Breast epithelium (tissue), 4 donors: ENCODE measurements around the gene FOXC1. TPM values are rescaled to one million over a fixed set of nuclear protein-coding genes. Genes with fewer than 3 reads are reported as not detected.

Experiments
- DNase-seq, 2 donors: peaks; one replicate each; pipeline ENCODE4 v3.0.0-alpha.2; 2019; ENCODE audit warnings: low spot score in 2 of 2
- H3K27ac ChIP-seq, 2 donors: fragments of 200-600 bp; sonication (generic) in 1 of 2; one replicate each; pipeline ENCODE4 v1.5.1; 2016 to 2019; ENCODE audit warnings: mild to moderate bottlenecking in 1 of 2
- H3K27me3 ChIP-seq, 2 donors: fragments of 200-600 bp; sonication (generic) in 1 of 2; one replicate each; pipeline versions ENCODE4 v1.5.1 to v1.6.0; 2017 to 2019; ENCODE audit warnings: control low read depth in 1 of 2, mild to moderate bottlenecking in 1 of 2
- H3K36me3 ChIP-seq: fragments of 200-600 bp; one replicate; pipeline ENCODE4 v1.5.1; 2019
- H3K4me1 ChIP-seq, 2 donors: fragments of 200-600 bp; sonication (generic); one replicate each; pipeline ENCODE4 v1.5.1; 2016 to 2019; ENCODE audit warnings: control low read depth in 1 of 2
- H3K4me3 ChIP-seq, 3 donors: fragments of 200-600 bp; sonication (generic); 1 replicate in 2 of 3; 2 replicates in 1 of 3; pipeline ENCODE4 v1.5.1; 2016 to 2019; ENCODE audit warnings: mild to moderate bottlenecking in 3 of 3, moderate library complexity in 2 of 3
- H3K9me3 ChIP-seq, 2 donors: fragments of 200-600 bp; sonication (generic) in 1 of 2; one replicate each; pipeline ENCODE4 v1.5.1; 2016 to 2019; ENCODE audit warnings: control low read depth in 1 of 2
- CTCF ChIP-seq, 3 donors: fragments of 450-650 bp; IDR thresholded peaks; one replicate each; pipeline ENCODE4 v1.5.1; 2016 to 2017; ENCODE audit warnings: antibody characterized with exemption in 3 of 3, mild to moderate bottlenecking in 3 of 3, moderate library complexity in 3 of 3
- POLR2A ChIP-seq: fragments of 450-650 bp; IDR thresholded peaks from one replicate; pipeline ENCODE4 v1.6.1; 2016; ENCODE audit warnings: antibody characterized with exemption, mild to moderate bottlenecking, moderate library complexity
- POLR2AphosphoS5 ChIP-seq, 3 donors: sonication (generic); formaldehyde crosslinking; IDR thresholded peaks; one replicate each; pipeline ENCODE4 v1.6.1; 2017; ENCODE audit warnings: antibody characterized with exemption in 3 of 3
- intact Hi-C: fragments of 100-400 bp; cut with DNase I; formaldehyde crosslinking; loops from one replicate; pipeline ENCODE4 v1.15.1; 2023; ENCODE audit warnings: low total_unique reads
- total RNA-seq, 3 donors: library from RNA; depleted of rRNA; stranded (reverse); fragments of >200 nt; gene quantifications; one replicate each; pipeline ENCODE4 v1.1.0, GENCODE V29; 2016

Gene FOXC1
- total RNA-seq, 3 donors from 2014 or later = 3.7 to 13.2 (median 7.5) TPM

DNA sequence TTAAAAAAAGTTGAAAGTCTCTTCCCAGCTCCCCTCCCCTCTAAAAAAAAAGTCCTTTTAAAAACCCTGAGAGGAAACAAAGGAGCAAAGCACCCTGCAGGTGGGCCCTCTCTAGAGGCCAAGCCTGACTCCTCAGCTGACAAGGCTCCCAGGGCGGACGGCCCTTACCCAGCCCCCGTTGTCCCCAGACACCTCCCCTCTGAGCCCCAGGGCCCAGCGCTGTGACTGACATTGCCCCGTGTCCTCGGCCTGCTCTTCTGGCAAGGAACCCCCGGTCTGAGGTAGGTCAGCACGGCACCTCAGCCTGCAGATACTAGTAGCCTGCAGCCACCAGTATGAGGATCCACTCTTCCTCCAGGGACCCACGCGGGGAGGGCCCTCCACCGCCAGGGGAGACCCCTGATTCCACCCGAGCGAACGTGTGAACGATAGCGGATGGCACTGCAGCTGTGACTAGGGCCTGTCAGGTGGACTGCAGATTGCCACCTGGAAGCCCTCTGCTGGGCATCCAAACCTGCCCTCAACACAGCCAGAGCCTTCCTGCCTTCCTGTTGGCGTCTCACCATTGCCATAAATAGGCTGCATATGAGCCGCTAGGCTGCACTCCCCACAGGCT lies 34.2 kb downstream of the FOXC1 start:
- H3K27ac ChIP-seq = no peak overlapping the region
- no peaks in the 10 kb centered on the region for H3K9me3 ChIP-seq
- no peak for DNase-seq
- intact Hi-C loops = loop anchor here (10.0 kb wide), 1 partner anchor 1761 kb away; no protein-coding TSS in a partner anchor
- H3K4me3 ChIP-seq = no peak overlapping the region
- no peaks in the 10 kb centered on the region for H3K27me3 ChIP-seq
- H3K36me3 ChIP-seq = no peaks in the 10 kb centered on the region
- H3K4me1 ChIP-seq = no peaks in the 10 kb centered on the region
- TF ChIP-seq CTCF (IDR thresholded peaks at IDR 0.05) (no peak), POLR2AphosphoS5 (IDR thresholded peaks at IDR 0.05) (no peak), POLR2A (no peak)

GRCh38 chr6:1644516-1645060 lies 34.9 kb downstream of the FOXC1 start:
- no peak overlapping the region for H3K27ac ChIP-seq
- H3K36me3 ChIP-seq = no peaks in the 10 kb centered on the region
- H3K27me3 ChIP-seq = no peaks in the 10 kb centered on the region
- no peaks in the 10 kb centered on the region for H3K9me3 ChIP-seq
- intact Hi-C loops = loop anchor here (10.0 kb wide), 1 partner anchor 1760 kb away; no protein-coding TSS in a partner anchor
- TF ChIP-seq CTCF (IDR thresholded peaks at IDR 0.05) (no peak), POLR2A (no peak), POLR2AphosphoS5 (IDR thresholded peaks at IDR 0.05) (no peak)
- no peaks in the 10 kb centered on the region for H3K4me1 ChIP-seq
- no peak overlapping the region for H3K4me3 ChIP-seq
- no peak for DNase-seq

DNA sequence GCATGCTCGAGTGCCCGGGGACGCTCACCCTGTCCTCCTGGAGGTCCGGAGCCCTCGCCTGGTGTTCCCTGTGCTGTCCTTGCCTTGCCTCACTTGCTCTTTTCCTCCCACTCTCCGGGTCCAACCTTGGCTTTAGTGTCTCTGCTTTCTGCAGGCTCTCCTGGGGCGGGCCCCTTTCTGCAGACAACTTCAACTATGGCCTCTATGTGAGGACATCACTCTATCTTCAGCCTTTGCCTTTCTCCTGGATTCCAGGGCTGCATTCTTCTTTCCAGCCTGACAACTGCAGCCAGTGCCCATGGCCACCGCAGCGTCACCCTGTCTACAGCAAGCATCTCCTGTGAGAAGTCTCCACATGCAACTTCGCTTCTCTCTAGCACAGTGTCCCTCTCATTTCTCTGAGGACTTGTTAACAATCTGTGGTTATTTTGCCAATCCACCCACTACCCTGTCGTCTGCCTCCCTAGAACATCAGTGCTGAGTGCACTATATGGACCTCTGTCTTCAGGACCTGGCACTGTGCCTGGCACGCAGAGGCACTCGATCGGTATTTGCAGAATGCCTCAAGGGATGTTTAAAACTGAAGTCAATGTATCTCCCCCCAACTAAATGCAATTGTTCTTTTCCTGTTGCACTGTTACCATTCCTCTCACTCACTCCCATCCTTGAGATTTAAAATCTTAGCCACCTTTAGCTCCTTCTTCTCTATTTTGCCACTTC lies 35.9 kb downstream of the FOXC1 start:
- H3K9me3 ChIP-seq = no peaks in the 10 kb centered on the region
- intact Hi-C loops = loop anchor here (10.0 kb wide), 1 partner anchor 1759 kb away; no protein-coding TSS in a partner anchor
- no peak for DNase-seq
- no peak overlapping the region for H3K4me3 ChIP-seq
- no peak overlapping the region for H3K27ac ChIP-seq
- H3K4me1 ChIP-seq = no peaks in the 10 kb centered on the region
- no peaks in the 10 kb centered on the region for H3K27me3 ChIP-seq
- H3K36me3 ChIP-seq = no peaks in the 10 kb centered on the region
- TF ChIP-seq POLR2A = no peak
- TF ChIP-seq CTCF (IDR thresholded peaks at IDR 0.05) = no peak
- TF ChIP-seq POLR2AphosphoS5 (IDR thresholded peaks at IDR 0.05) = no peak

DNA sequence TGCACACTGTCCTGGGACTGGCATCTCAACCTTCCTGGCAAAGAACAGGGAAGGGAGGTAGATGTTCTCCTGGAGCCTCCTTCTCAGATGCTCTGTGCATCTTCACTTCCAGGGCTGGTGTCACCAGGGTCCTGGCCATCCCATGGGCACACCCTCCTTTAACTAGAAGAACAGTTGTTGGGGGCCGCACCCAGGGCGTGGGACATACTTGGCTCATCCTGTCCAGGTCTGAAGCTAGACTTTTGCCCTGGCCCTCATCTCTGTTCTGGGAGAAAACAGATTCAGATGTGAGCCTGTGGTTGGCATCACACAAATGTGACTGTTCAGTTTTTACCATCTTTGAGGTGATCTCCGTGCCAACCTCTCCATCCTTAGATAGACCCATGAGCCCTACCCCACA lies 41.6 kb downstream of the FOXC1 start:
- Histone ChIP-seq H3K36me3 (no peaks in the 10 kb centered on the region), H3K9me3 (no peaks in the 10 kb centered on the region), H3K4me3 (no peak overlapping the region), H3K27me3 (no peaks in the 10 kb centered on the region), H3K4me1 (no peaks in the 10 kb centered on the region), H3K27ac (no peak overlapping the region)
- DNase-seq = no peak
- intact Hi-C loops = no loop called here
- TF ChIP-seq POLR2A (no peak), POLR2AphosphoS5 (IDR thresholded peaks at IDR 0.05) (no peak), CTCF (IDR thresholded peaks at IDR 0.05) (no peak)

DNA sequence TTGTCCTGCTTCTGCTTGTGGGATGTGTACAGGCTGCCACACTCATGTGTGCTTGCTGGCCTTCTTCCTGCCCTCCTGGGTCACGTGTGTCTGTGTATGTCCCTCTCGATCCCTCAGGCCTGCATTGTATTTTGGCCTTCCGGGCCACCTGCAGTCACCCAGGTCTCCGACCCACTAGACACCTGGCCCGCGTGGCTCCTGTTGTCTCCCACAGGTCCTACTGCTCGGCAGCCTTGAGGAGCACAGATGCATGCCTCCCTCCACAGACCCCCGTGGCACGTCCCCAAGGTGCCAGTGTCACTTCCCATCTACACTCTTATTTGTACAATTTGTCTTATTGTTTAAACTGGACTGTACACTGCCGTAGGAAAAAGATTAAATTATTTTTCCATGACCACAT lies 43.1 kb downstream of the FOXC1 start:
- Histone ChIP-seq H3K36me3 (no peaks in the 10 kb centered on the region), H3K27ac (no peak overlapping the region), H3K9me3 (no peaks in the 10 kb centered on the region), H3K4me3 (no peak overlapping the region), H3K4me1 (no peaks in the 10 kb centered on the region), H3K27me3 (no peaks in the 10 kb centered on the region)
- no peak for TF ChIP-seq CTCF (IDR thresholded peaks at IDR 0.05)
- TF ChIP-seq POLR2AphosphoS5 (IDR thresholded peaks at IDR 0.05) = no peak
- no peak for TF ChIP-seq POLR2A
- intact Hi-C loops = no loop called here
- no peak for DNase-seq
